Astrocyte (in vitro differentiated cells and primary cell): ENCODE data around the gene METTL1. TPM values are rescaled to one million over a fixed set of nuclear protein-coding genes. Genes with fewer than 3 reads are reported as not detected.
"Not testable (repeated sequence)": the region's sequence is repeated elsewhere in the genome, so short reads cannot be mapped to it uniquely, and the experiment has no call there.

ENCODE experiments used
- DNase-seq: peaks from one replicate; pipeline ENCODE4 v3.0.0-alpha.2; 2010; ENCODE audit warnings: low read depth
- FAIRE-seq: peaks from 2 replicates; lab custom pipeline; 2011; peaks lifted over from hg19 to GRCh38; lab: Jason Lieb, UNC
- H2AFZ ChIP-seq: 2 replicates; pipeline ENCODE4 v1.6.0; 2012; ENCODE audit warnings: low read depth, low read length, inconsistent platforms
- H3K27ac ChIP-seq: 2 replicates; pipeline ENCODE4 v1.5.1; 2011; ENCODE audit warnings: low read depth, low read length, inconsistent platforms
- H3K27me3 ChIP-seq: 2 replicates; pipeline ENCODE4 v1.6.0; 2011; ENCODE audit warnings: low read length, inconsistent platforms; ENCODE audit not compliant: insufficient read depth
- H3K36me3 ChIP-seq: 2 replicates; pipeline ENCODE4 v1.5.1; 2011; ENCODE audit warnings: low read length, inconsistent platforms; ENCODE audit not compliant: insufficient read depth
- H3K4me1 ChIP-seq: 2 replicates; pipeline ENCODE4 v1.5.1; 2011; ENCODE audit warnings: low read length, inconsistent platforms; ENCODE audit not compliant: insufficient read depth
- H3K4me2 ChIP-seq: 2 replicates; pipeline ENCODE4 v1.6.0; 2012; ENCODE audit warnings: low read length, inconsistent platforms
- H3K4me3 ChIP-seq: 2 replicates; pipeline ENCODE4 v1.5.1; 2011; ENCODE audit warnings: low read depth, mild to moderate bottlenecking, low read length, inconsistent platforms; ENCODE audit not compliant: insufficient read depth
- H3K79me2 ChIP-seq: 2 replicates; pipeline ENCODE4 v1.6.0; 2012; ENCODE audit warnings: mild to moderate bottlenecking, low read length, inconsistent platforms; ENCODE audit not compliant: insufficient read depth
- H3K9ac ChIP-seq: 2 replicates; pipeline ENCODE4 v1.6.0; 2012; ENCODE audit warnings: mild to moderate bottlenecking, low read length, inconsistent platforms
- H3K9me3 ChIP-seq: 2 replicates; pipeline ENCODE4 v1.5.1; 2012; ENCODE audit warnings: low read depth, mild to moderate bottlenecking, low read length, inconsistent platforms; ENCODE audit not compliant: insufficient read depth
- H4K20me1 ChIP-seq: 2 replicates; pipeline ENCODE4 v1.6.0; 2012; ENCODE audit warnings: low read length, inconsistent platforms; ENCODE audit not compliant: insufficient read depth
- H3K27ac Mint-ChIP-seq: one replicate; pipeline ENCODE4 v1.8.0; 2021; ENCODE audit warnings: mild to moderate bottlenecking, mixed read lengths; ENCODE audit not compliant: unreplicated experiment
- H3K27me3 Mint-ChIP-seq: one replicate; pipeline ENCODE4 v1.8.0; 2021; ENCODE audit warnings: low read depth, mixed read lengths; ENCODE audit not compliant: unreplicated experiment
- H3K36me3 Mint-ChIP-seq: one replicate; pipeline ENCODE4 v1.8.0; 2021; ENCODE audit warnings: low read depth, mixed read lengths; ENCODE audit not compliant: unreplicated experiment
- H3K4me1 Mint-ChIP-seq: one replicate; pipeline ENCODE4 v1.8.0; 2021; ENCODE audit warnings: low read depth, mixed read lengths; ENCODE audit not compliant: unreplicated experiment
- H3K4me3 Mint-ChIP-seq: one replicate; pipeline ENCODE4 v1.8.0; 2021; ENCODE audit warnings: mild to moderate bottlenecking, moderate library complexity, mixed read lengths; ENCODE audit not compliant: unreplicated experiment
- H3K9me3 Mint-ChIP-seq: one replicate; pipeline ENCODE4 v1.8.0; 2021; ENCODE audit warnings: mild to moderate bottlenecking, mixed read lengths; ENCODE audit not compliant: unreplicated experiment
- CTCF ChIP-seq: IDR thresholded peaks from 2 replicates; pipeline ENCODE4 v1.5.1; 2011; ENCODE audit warnings: low read depth, mild to moderate bottlenecking, inconsistent platforms, low read length, moderate library complexity; ENCODE audit not compliant: insufficient read depth
- EZH2 ChIP-seq: IDR thresholded peaks from 2 replicates; pipeline ENCODE4 v1.6.1; 2012; ENCODE audit warnings: mild to moderate bottlenecking, low read length, inconsistent platforms; ENCODE audit not compliant: insufficient read depth
- total RNA-seq: library from RNA; stranded (reverse); gene quantifications from 2 replicates; pipeline ENCODE4 v1.2.1, GENCODE V29; 2021

The METTL1 gene
- total RNA-seq, 1 donor from 2014 or later, result 21.1 TPM

- peaks cover 6% of the 10 kb centered on the region for H3K4me1 Mint-ChIP-seq
- Histone ChIP-seq H4K20me1 (peaks cover 5% of the 10 kb centered on the region), H3K4me2 (no peak overlapping the region), H3K4me3 (no peak overlapping the region), H3K4me1 (peaks cover 3% of the 10 kb centered on the region), H3K9me3 (no peaks in the 10 kb centered on the region), H3K79me2 (peaks cover 9% of the 10 kb centered on the region), H3K36me3 (peaks cover 7% of the 10 kb centered on the region), H3K9ac (no peak overlapping the region), H3K27ac (no peak overlapping the region), H3K27me3 (no peaks in the 10 kb centered on the region), H2AFZ (no peak overlapping the region)
- no peak overlapping the region for H3K27ac Mint-ChIP-seq
- H3K36me3 Mint-ChIP-seq, result peaks cover 17% of the 10 kb centered on the region
- no peak for FAIRE-seq
- no peak for DNase-seq
- no peaks in the 10 kb centered on the region for H3K27me3 Mint-ChIP-seq
- no peak for TF ChIP-seq CTCF
- TF ChIP-seq EZH2, result no peak
- no peaks in the 10 kb centered on the region for H3K9me3 Mint-ChIP-seq
- no peak overlapping the region for H3K4me3 Mint-ChIP-seq
Measured at GRCh38 chr12:57776247-57776587, 4.3 kb upstream of the METTL1 start.

GRCh38 chr12:57775563-57776246 lies 3.8 kb upstream of the METTL1 start:
- FAIRE-seq, result no peak
- H3K27ac Mint-ChIP-seq, result no peak overlapping the region
- TF ChIP-seq CTCF (no peak), EZH2 (no peak)

GRCh38 chr12:57775044-57775443 lies 3.1 kb upstream of the METTL1 start:
- Mint-ChIP-seq H3K27me3 (no peaks in the 10 kb centered on the region), H3K36me3 (peaks cover 15% of the 10 kb centered on the region), H3K27ac (no peak overlapping the region), H3K4me1 (peaks cover 6% of the 10 kb centered on the region), H3K9me3 (no peaks in the 10 kb centered on the region), H3K4me3 (no peak overlapping the region)
- Histone ChIP-seq H3K27ac (no peak overlapping the region), H3K4me3 (no peak overlapping the region), H4K20me1 (peaks cover 5% of the 10 kb centered on the region), H3K36me3 (peaks cover 2% of the 10 kb centered on the region), H3K27me3 (no peaks in the 10 kb centered on the region), H3K4me2 (no peak overlapping the region), H3K9ac (no peak overlapping the region), H3K9me3 (no peaks in the 10 kb centered on the region), H3K79me2 (peaks cover 16% of the 10 kb centered on the region), H2AFZ (no peak overlapping the region), H3K4me1 (peaks cover 9% of the 10 kb centered on the region)
- DNase-seq (no peak), FAIRE-seq (no peak)
- TF ChIP-seq EZH2 (no peak), CTCF (no peak)

More at GRCh38 chr12:57775563-57776246, 3.8 kb upstream of the METTL1 start:
- H3K27me3 ChIP-seq, result no peaks in the 10 kb centered on the region
- no peak overlapping the region for H3K4me2 ChIP-seq
- Mint-ChIP-seq H3K4me3 (no peak overlapping the region), H3K4me1 (peaks cover 6% of the 10 kb centered on the region), H3K9me3 (no peaks in the 10 kb centered on the region), H3K36me3 (peaks cover 17% of the 10 kb centered on the region), H3K27me3 (no peaks in the 10 kb centered on the region)
- no peak overlapping the region for H3K9ac ChIP-seq
- DNase-seq, result no peak
- H3K79me2 ChIP-seq, result peaks cover 15% of the 10 kb centered on the region
- H3K9me3 ChIP-seq, result no peaks in the 10 kb centered on the region
- H2AFZ ChIP-seq, result no peak overlapping the region
- peaks cover 8% of the 10 kb centered on the region for H3K4me1 ChIP-seq
- no peak overlapping the region for H3K4me3 ChIP-seq
- no peak overlapping the region for H3K27ac ChIP-seq
- H3K36me3 ChIP-seq, result peaks cover 7% of the 10 kb centered on the region
- peaks cover 5% of the 10 kb centered on the region for H4K20me1 ChIP-seq

- Mint-ChIP-seq H3K36me3 (peaks cover 13% of the 10 kb centered on the region), H3K4me3 (peak overlapping the region; percentile 63)
- H3K4me1 Mint-ChIP-seq, H3K27ac Mint-ChIP-seq, H4K20me1 ChIP-seq, H3K4me3 ChIP-seq, H3K27ac ChIP-seq, H3K4me2 ChIP-seq, H3K36me3 ChIP-seq, H3K9ac ChIP-seq, H3K27me3 ChIP-seq, H3K4me1 ChIP-seq, H3K9me3 Mint-ChIP-seq, FAIRE-seq, H3K9me3 ChIP-seq, DNase-seq, H2AFZ ChIP-seq, H3K27me3 Mint-ChIP-seq: not testable (repeated sequence)
- peaks cover 16% of the 10 kb centered on the region for H3K79me2 ChIP-seq
Measured at GRCh38 chr12:57774634-57775033, 2.7 kb upstream of the METTL1 start.
